MCF 10A (cell line): ENCODE measurements around the gene BCAS3. TPM values are rescaled to one million over a fixed set of nuclear protein-coding genes. Genes with fewer than 3 reads are reported as not detected.

Experiments
- BruUV-seq: library from RNA; stranded (reverse); fragments of 400-500 nt; replicated peaks from 2 replicates; lab custom pipeline; 2021; lab: Mats Ljungman, UMichigan
- CTCF ChIA-PET: fragments of 300-600 bp; sonication (Branson Sonifier 250); formaldehyde crosslinking; extraction: SDS; loops from one replicate; lab custom pipeline; 2021; ENCODE audit warnings: antibody characterized with exemption, inconsistent platforms; lab: Yijun Ruan, JAX
- POLR2A ChIA-PET: fragments of 300-600, 350-650 bp; sonication (Branson Sonifier 250); formaldehyde crosslinking; extraction: SDS; loops from one replicate; lab custom pipeline; 2020; ENCODE audit warnings: antibody characterized with exemption, inconsistent platforms; lab: Yijun Ruan, JAX
- DNase-seq: peaks from one replicate; pipeline ENCODE4 v3.0.0-alpha.2; 2018; ENCODE audit not compliant: unreplicated experiment
- H3K27ac Mint-ChIP-seq: one replicate; pipeline ENCODE4 v1.8.0; 2022; ENCODE audit warnings: mild to moderate bottlenecking, low read depth, mixed read lengths; ENCODE audit not compliant: unreplicated experiment
- H3K27me3 Mint-ChIP-seq: one replicate; pipeline ENCODE4 v1.8.0; 2022; ENCODE audit warnings: mixed read lengths; ENCODE audit not compliant: insufficient read depth, unreplicated experiment
- H3K36me3 Mint-ChIP-seq: one replicate; pipeline ENCODE4 v1.8.0; 2022; ENCODE audit warnings: mild to moderate bottlenecking, moderate library complexity, mixed read lengths; ENCODE audit not compliant: insufficient read depth, unreplicated experiment
- H3K4me1 Mint-ChIP-seq: one replicate; pipeline ENCODE4 v1.8.0; 2022; ENCODE audit warnings: mixed read lengths; ENCODE audit not compliant: insufficient read depth, unreplicated experiment
- H3K4me3 Mint-ChIP-seq: one replicate; pipeline ENCODE4 v1.8.0; 2022; ENCODE audit warnings: mild to moderate bottlenecking, moderate library complexity, mixed read lengths; ENCODE audit not compliant: unreplicated experiment
- H3K9me3 Mint-ChIP-seq: one replicate; pipeline ENCODE4 v1.8.0; 2022; ENCODE audit warnings: mixed read lengths; ENCODE audit not compliant: unreplicated experiment
- intact Hi-C: fragments of 100-400 bp; cut with micrococcal nuclease; formaldehyde crosslinking; loops from 2 replicates; pipeline ENCODE4 v1.14.1; 2022
- total RNA-seq: library from RNA; stranded (reverse); gene quantifications from 2 replicates; pipeline ENCODE4 v1.2.3, GENCODE V29; 2022
- TF ChIP-seq, protein P1 (sequence below): fragments of 200-600 bp; IDR thresholded peaks from one replicate; pipeline ENCODE4 v1.8.0; 2022; ENCODE audit warnings: antibody characterized with exemption, mild to moderate bottlenecking; ENCODE audit not compliant: unreplicated experiment

The BCAS3 gene
- total RNA-seq, 1 experiment from 2014 or later = 14.6 TPM

GRCh38 chr17:61324950-61325349, 647.3 kb downstream of the BCAS3 start:
- no peak overlapping the region for H3K4me3 Mint-ChIP-seq
- peaks cover 3% of the 10 kb centered on the region for H3K36me3 Mint-ChIP-seq
- DNase-seq = no peak
- no peaks in the 10 kb centered on the region for H3K4me1 Mint-ChIP-seq
- no TSS peak for BruUV-seq
- H3K9me3 Mint-ChIP-seq = no peaks in the 10 kb centered on the region
- H3K27me3 Mint-ChIP-seq = no peaks in the 10 kb centered on the region
- ChIA-PET POLR2A (interaction anchor here (1.5 kb wide), 1 partner anchor 11 kb away, joined by 4 read pairs; no protein-coding TSS in a partner anchor), CTCF (no interaction called here)
- TF ChIP-seq, protein P1, sequence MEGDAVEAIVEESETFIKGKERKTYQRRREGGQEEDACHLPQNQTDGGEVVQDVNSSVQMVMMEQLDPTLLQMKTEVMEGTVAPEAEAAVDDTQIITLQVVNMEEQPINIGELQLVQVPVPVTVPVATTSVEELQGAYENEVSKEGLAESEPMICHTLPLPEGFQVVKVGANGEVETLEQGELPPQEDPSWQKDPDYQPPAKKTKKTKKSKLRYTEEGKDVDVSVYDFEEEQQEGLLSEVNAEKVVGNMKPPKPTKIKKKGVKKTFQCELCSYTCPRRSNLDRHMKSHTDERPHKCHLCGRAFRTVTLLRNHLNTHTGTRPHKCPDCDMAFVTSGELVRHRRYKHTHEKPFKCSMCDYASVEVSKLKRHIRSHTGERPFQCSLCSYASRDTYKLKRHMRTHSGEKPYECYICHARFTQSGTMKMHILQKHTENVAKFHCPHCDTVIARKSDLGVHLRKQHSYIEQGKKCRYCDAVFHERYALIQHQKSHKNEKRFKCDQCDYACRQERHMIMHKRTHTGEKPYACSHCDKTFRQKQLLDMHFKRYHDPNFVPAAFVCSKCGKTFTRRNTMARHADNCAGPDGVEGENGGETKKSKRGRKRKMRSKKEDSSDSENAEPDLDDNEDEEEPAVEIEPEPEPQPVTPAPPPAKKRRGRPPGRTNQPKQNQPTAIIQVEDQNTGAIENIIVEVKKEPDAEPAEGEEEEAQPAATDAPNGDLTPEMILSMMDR = no peak
- H3K27ac Mint-ChIP-seq = no peak overlapping the region
- intact Hi-C loops = no loop called here

GRCh38 chr17:61325382-61326073, 647.9 kb downstream of the BCAS3 start:
- Mint-ChIP-seq H3K4me3 (no peak overlapping the region), H3K4me1 (no peaks in the 10 kb centered on the region), H3K36me3 (no peaks in the 10 kb centered on the region), H3K27me3 (no peaks in the 10 kb centered on the region), H3K27ac (no peak overlapping the region), H3K9me3 (no peaks in the 10 kb centered on the region)
- no peak for DNase-seq
- CTCF ChIA-PET = no interaction called here
- intact Hi-C loops = no loop called here
- no TSS peak for BruUV-seq
- TF ChIP-seq, protein P1 = no peak
- POLR2A ChIA-PET = no interaction called here

DNA sequence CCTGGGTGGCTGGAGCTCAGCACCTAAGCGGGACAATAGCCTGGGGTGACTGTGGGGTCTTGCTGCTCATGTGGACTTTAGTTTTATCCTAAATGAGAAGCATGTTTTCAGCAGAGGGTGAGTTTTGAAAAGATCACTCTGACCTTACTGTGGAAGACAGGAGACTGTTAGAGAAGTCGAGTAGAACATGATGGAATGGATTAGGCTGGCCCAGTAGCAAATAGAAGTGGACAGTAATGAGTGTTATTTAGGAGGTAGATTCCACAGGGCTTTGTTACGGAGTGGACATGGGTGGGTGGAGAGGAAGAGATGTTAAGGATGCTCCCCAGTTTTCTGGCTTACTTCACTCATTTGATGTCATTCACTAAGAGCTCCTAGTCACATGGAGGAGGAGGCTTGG, 648.7 kb downstream of the BCAS3 start:
- TF ChIP-seq, protein P1 = no peak
- Mint-ChIP-seq H3K9me3 (no peaks in the 10 kb centered on the region), H3K4me3 (no peak overlapping the region), H3K27ac (no peak overlapping the region), H3K4me1 (no peaks in the 10 kb centered on the region), H3K27me3 (no peaks in the 10 kb centered on the region), H3K36me3 (no peaks in the 10 kb centered on the region)
- intact Hi-C loops = no loop called here
- no peak for DNase-seq
- CTCF ChIA-PET = no interaction called here
- POLR2A ChIA-PET = no interaction called here
- no TSS peak for BruUV-seq

- Mint-ChIP-seq H3K27ac (no peak overlapping the region), H3K4me3 (no peak overlapping the region), H3K9me3 (no peaks in the 10 kb centered on the region), H3K27me3 (no peaks in the 10 kb centered on the region), H3K36me3 (no peaks in the 10 kb centered on the region), H3K4me1 (no peaks in the 10 kb centered on the region)
- intact Hi-C loops = no loop called here
- TF ChIP-seq, protein P1 = no peak
- no TSS peak for BruUV-seq
- POLR2A ChIA-PET = interaction anchor here (0.6 kb wide), 1 partner anchor 19 kb away, joined by 3 read pairs; no protein-coding TSS in a partner anchor
- CTCF ChIA-PET = interaction anchor here (0.6 kb wide), 1 partner anchor 31 kb away, joined by 3 read pairs; no protein-coding TSS in a partner anchor
- DNase-seq = no peak
These were observed 650.7 kb downstream of the BCAS3 start for GRCh38 chr17:61328351-61328750.
